GM23338 (cell line): ENCODE results near the gene CCL27. TPM values are rescaled to one million over a fixed set of nuclear protein-coding genes. Genes with fewer than 3 reads are reported as not detected.

ENCODE experiments used
- ATAC-seq: fragments of 200-7000 bp; cut with Tn5 transposase; 3 replicates; pipeline ENCODE4 v1.9.1; 2020
- DNase-seq: peaks from one replicate; pipeline ENCODE4 v3.0.0-alpha.2; 2015; ENCODE audit warnings: low spot score
- H2AFZ ChIP-seq: fragments of 200-600 bp; sonication (generic); 2 replicates; pipeline ENCODE4 v1.8.0; 2016; ENCODE audit warnings: antibody characterized with exemption, mild to moderate bottlenecking, moderate library complexity
- H3F3A ChIP-seq: fragments of 200-600 bp; sonication (generic); replicated peaks from 2 replicates; pipeline ENCODE4 v1.8.0; 2017; ENCODE audit warnings: antibody characterized with exemption, mixed run types, low read depth
- H3K27ac ChIP-seq: fragments of 200-600 bp; sonication (generic); 2 replicates; pipeline ENCODE4 v1.6.1; 2016; ENCODE audit warnings: low read depth
- H3K27me3 ChIP-seq: fragments of 200-600 bp; sonication (generic); 2 replicates; pipeline ENCODE4 v1.8.0; 2016; ENCODE audit warnings: mild to moderate bottlenecking, mixed run types, moderate library complexity; ENCODE audit not compliant: insufficient read depth
- H3K36me3 ChIP-seq: fragments of 200-600 bp; sonication (generic); 2 replicates; pipeline ENCODE4 v1.8.0; 2016; ENCODE audit warnings: mild to moderate bottlenecking; ENCODE audit not compliant: insufficient read depth
- H3K4me1 ChIP-seq: fragments of 200-600 bp; sonication (generic); 2 replicates; pipeline ENCODE4 v1.8.0; 2016; ENCODE audit warnings: mild to moderate bottlenecking, moderate library complexity; ENCODE audit not compliant: insufficient read depth
- H3K4me2 ChIP-seq: fragments of 200-600 bp; sonication (generic); 2 replicates; pipeline ENCODE4 v1.7.1; 2017; ENCODE audit warnings: mixed run types
- H3K4me3 ChIP-seq: fragments of 200-600 bp; sonication (generic); 2 replicates; pipeline ENCODE4 v1.6.1; 2016; ENCODE audit warnings: mixed run types
- H3K79me2 ChIP-seq: fragments of 200-600 bp; sonication (generic); replicated peaks from 2 replicates; pipeline ENCODE4 v1.8.0; 2017; ENCODE audit warnings: mild to moderate bottlenecking; ENCODE audit not compliant: insufficient read depth
- H3K9me2 ChIP-seq: fragments of 200-600 bp; sonication (generic); 2 replicates; pipeline ENCODE4 v1.8.0; 2017; ENCODE audit not compliant: insufficient read depth
- H4K20me1 ChIP-seq: fragments of 200-600 bp; sonication (generic); replicated peaks from 2 replicates; pipeline ENCODE4 v1.8.0; 2017; ENCODE audit warnings: mild to moderate bottlenecking; ENCODE audit not compliant: insufficient read depth
- H3K27ac Mint-ChIP-seq: 2 replicates; pipeline ENCODE4 v1.8.0; 2020; ENCODE audit warnings: inconsistent platforms, mild to moderate bottlenecking, moderate library complexity, mixed read lengths
- H3K27me3 Mint-ChIP-seq: 3 replicates; pipeline ENCODE4 v1.8.0; 2022; ENCODE audit warnings: low read depth, mild to moderate bottlenecking, moderate library complexity, mixed read lengths, inconsistent platforms; ENCODE audit not compliant: insufficient read depth, poor library complexity
- H3K36me3 Mint-ChIP-seq: 3 replicates; pipeline ENCODE4 v1.8.0; 2021; ENCODE audit warnings: low read depth, mild to moderate bottlenecking, inconsistent platforms, moderate library complexity, mixed read lengths
- H3K4me1 Mint-ChIP-seq: 3 replicates; pipeline ENCODE4 v1.8.0; 2020; ENCODE audit warnings: mild to moderate bottlenecking, inconsistent platforms, mixed read lengths
- H3K4me3 Mint-ChIP-seq: 3 replicates; pipeline ENCODE4 v1.8.0; 2021; ENCODE audit warnings: moderate library complexity, mild to moderate bottlenecking, inconsistent platforms, mixed read lengths
- H3K9me3 Mint-ChIP-seq: 3 replicates; pipeline ENCODE4 v1.8.0; 2020; ENCODE audit warnings: moderate library complexity, mild to moderate bottlenecking, inconsistent platforms, mixed read lengths
- CREB1 ChIP-seq: fragments of 250-450 bp; sonication (Bioruptor Pico); IDR thresholded peaks from 2 replicates; pipeline ENCODE4 v1.5.0; 2020; ENCODE audit warnings: low read depth, mild to moderate bottlenecking, moderate library complexity
- EZH2 ChIP-seq: fragments of 200-600 bp; sonication (generic); IDR thresholded peaks from one replicate; pipeline ENCODE4 v1.8.0; 2017; ENCODE audit warnings: antibody characterized with exemption, mild to moderate bottlenecking, low read depth; ENCODE audit not compliant: unreplicated experiment
- EZH2phosphoT487 ChIP-seq: fragments of 200-600 bp; sonication (generic); IDR thresholded peaks from one replicate; pipeline ENCODE4 v1.8.1; 2018; ENCODE audit warnings: antibody characterized with exemption; ENCODE audit not compliant: unreplicated experiment
- JUNB ChIP-seq: IDR thresholded peaks from one replicate; pipeline ENCODE4 v1.6.1; 2016; ENCODE audit warnings: antibody characterized with exemption; ENCODE audit not compliant: unreplicated experiment
- POLR2AphosphoS5 ChIP-seq: IDR thresholded peaks from 2 replicates; pipeline ENCODE4 v1.6.1; 2016; ENCODE audit warnings: antibody characterized with exemption, low read depth
- REST ChIP-seq: IDR thresholded peaks from one replicate; pipeline ENCODE4 v1.6.1; 2018; ENCODE audit warnings: antibody characterized with exemption; ENCODE audit not compliant: unreplicated experiment
- ZNF114 ChIP-seq: fragments of 250-450 bp; sonication (Bioruptor Pico); IDR thresholded peaks from 2 replicates; pipeline ENCODE4 v1.5.0; 2020; ENCODE audit warnings: mild to moderate bottlenecking, moderate library complexity
- ZNF331 ChIP-seq: fragments of 250-450 bp; sonication (Bioruptor Pico); IDR thresholded peaks from 2 replicates; pipeline ENCODE4 v1.5.0; 2020; ENCODE audit warnings: low read depth, mild to moderate bottlenecking, moderate library complexity
- ZNF462 ChIP-seq: fragments of 250-450 bp; sonication (Bioruptor Pico); IDR thresholded peaks from 2 replicates; pipeline ENCODE4 v1.5.0; 2020; ENCODE audit warnings: mild to moderate bottlenecking, moderate library complexity
- polyA plus RNA-seq: library from polyadenylated mRNA; unstranded; fragments of >200 nt; fragmentation: Nextera tagmentation; extraction: Ambion mirVana; gene quantifications from 2 replicates; pipeline ENCODE4 v1.2.1, GENCODE V29; 2016
- total RNA-seq: library from RNA; depleted of rRNA; stranded (reverse); fragments of >200 nt; shearing (Covaris generic); gene quantifications from 2 replicates; pipeline ENCODE4 v1.2.3, GENCODE V29; 2014

The CCL27 gene
- total and polyA plus RNA-seq, 2 experiments from 2014 or later: not detected

- TF ChIP-seq REST (no peak), EZH2phosphoT487 (no peak), EZH2 (no peak), POLR2AphosphoS5 (no peak), CREB1 (no peak), ZNF331 (CRISPR knock-in tag) (no peak)
Observed at GRCh38 chr9:34636791-34637355, 25.6 kb downstream of the CCL27 start (continued).

GRCh38 chr9:34635556-34635955 lies 26.9 kb downstream of the CCL27 start:
- peaks cover 39% of the 10 kb centered on the region for H3K27me3 ChIP-seq
- peaks cover 27% of the 10 kb centered on the region for H3K4me1 Mint-ChIP-seq
- H3K79me2 ChIP-seq: peaks cover 12% of the 10 kb centered on the region; the same call in 1 of the 2 replicates
- peaks cover 8% of the 10 kb centered on the region; the same call in 1 of the 2 replicates for H3F3A ChIP-seq
- DNase-seq: no peak
- H3K4me3 ChIP-seq: no peak overlapping the region
- H2AFZ ChIP-seq: no peak overlapping the region
- no peak for ATAC-seq
- peaks cover 25% of the 10 kb centered on the region for H3K27me3 Mint-ChIP-seq
- peaks cover 26% of the 10 kb centered on the region for H3K36me3 Mint-ChIP-seq
- peaks cover 8% of the 10 kb centered on the region for H3K4me1 ChIP-seq
- H3K9me3 Mint-ChIP-seq: no peaks in the 10 kb centered on the region
- no peak overlapping the region; the same call in 1 of the 2 replicates for H3K4me2 ChIP-seq
- no peaks in the 10 kb centered on the region for H3K9me2 ChIP-seq
- peak overlapping the region; percentile 62; the same call in 2 of the 3 replicates for H3K4me3 Mint-ChIP-seq
- H3K27ac Mint-ChIP-seq: no peak overlapping the region
- peaks cover 3% of the 10 kb centered on the region for H4K20me1 ChIP-seq
- no peaks in the 10 kb centered on the region for H3K36me3 ChIP-seq
- H3K27ac ChIP-seq: no peak overlapping the region
- no peak for TF ChIP-seq JUNB
- no peak for TF ChIP-seq ZNF114
- TF ChIP-seq REST: no peak
- no peak for TF ChIP-seq POLR2AphosphoS5
- TF ChIP-seq EZH2phosphoT487: no peak
- no peak for TF ChIP-seq ZNF462 (CRISPR knock-in tag)
- TF ChIP-seq CREB1: no peak
